GM12892 (cell line): ENCODE data around the gene GPR176.

ENCODE experiments used
- POLR2A ChIP-seq: IDR thresholded peaks from 2 replicates; pipeline ENCODE4 v1.6.1; 2011; ENCODE audit warnings: low read depth, low read length, control low read depth
- POLR2AphosphoS5 ChIP-seq: IDR thresholded peaks from 2 replicates; pipeline ENCODE4 v1.6.1; 2011; ENCODE audit warnings: low read depth, low read length, control low read depth

DNA sequence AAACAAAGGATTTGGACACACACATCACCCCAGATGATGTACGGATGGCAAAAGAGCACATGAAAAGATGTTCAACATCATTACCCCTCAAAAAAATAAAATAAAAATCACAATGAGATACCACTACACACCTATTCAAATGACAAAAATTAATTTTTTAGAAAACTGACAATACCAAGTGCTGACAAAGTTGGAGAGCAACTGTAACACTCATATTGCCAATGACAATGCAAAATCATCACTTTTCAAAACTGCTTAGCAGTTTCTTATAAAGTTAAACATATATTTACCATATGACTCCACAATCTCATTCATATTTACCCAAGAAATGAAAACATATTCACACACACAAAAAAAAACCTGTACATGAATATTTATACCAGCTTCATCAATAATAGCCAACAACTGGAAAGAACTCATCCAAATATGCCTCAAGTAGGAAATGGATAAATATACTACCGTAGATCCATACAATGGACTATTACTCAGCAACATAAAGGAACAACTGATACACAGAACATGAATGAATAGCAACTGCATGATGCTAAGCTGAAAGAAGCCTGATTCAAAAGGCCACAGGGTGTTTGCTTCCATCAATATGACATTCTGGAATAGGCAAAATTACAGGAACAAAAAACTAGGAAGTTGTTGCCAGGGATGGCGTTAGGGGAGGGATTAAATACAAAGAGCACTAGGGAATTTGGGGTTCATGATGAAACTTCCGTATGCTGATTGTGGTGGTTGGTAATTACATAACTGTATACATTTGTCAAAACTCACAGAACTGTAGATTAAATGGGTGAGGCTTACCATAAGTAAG lies 138.7 kb downstream of the GPR176 start:
- TF ChIP-seq POLR2A (no peak), POLR2AphosphoS5 (no peak)
